H1 (cell line): ENCODE data around the gene NCAPD2. TPM values are rescaled to one million over a fixed set of nuclear protein-coding genes. Genes with fewer than 3 reads are reported as not detected.
A peak's percentile ranks its signal among the peaks of the same experiment; 100 is the strongest.

Experiments
- CTCF ChIA-PET: fragments of 300-600 bp; sonication (Branson Sonifier 250); formaldehyde crosslinking; loops from one replicate; lab custom pipeline; 2021; ENCODE audit not compliant: partially characterized antibody; lab: Charles Lee
- POLR2A ChIA-PET: fragments of 300-600 bp; sonication (Branson Sonifier 250); formaldehyde crosslinking; loops from one replicate; lab custom pipeline; 2021; ENCODE audit warnings: inconsistent platforms; ENCODE audit not compliant: partially characterized antibody; lab: Charles Lee
- DNase-seq, 2 experiments: peaks; one replicate each; pipeline versions ENCODE4 v3.0.0 to v3.0.0-alpha.2; 2010 to 2022; ENCODE audit warnings: low spot score in 2 of 2, low read depth in 1 of 2, mixed read lengths in 1 of 2
- FAIRE-seq: peaks from 2 replicates; lab custom pipeline; 2011; peaks lifted over from hg19 to GRCh38; lab: Jason Lieb, UNC
- H2AFZ ChIP-seq: 2 replicates; pipeline ENCODE4 v1.8.1; 2012; ENCODE audit warnings: low read length, inconsistent platforms
- H2AK5ac ChIP-seq: 2 replicates; pipeline ENCODE4 v1.6.1; 2013; ENCODE audit warnings: low read depth, low read length
- H2BK120ac ChIP-seq: replicated peaks from 2 replicates; pipeline ENCODE3; 2013; ENCODE audit warnings: low read depth, low read length, inconsistent platforms
- H2BK12ac ChIP-seq: 2 replicates; pipeline ENCODE4 v1.6.1; 2013; ENCODE audit warnings: low read depth, low read length
- H2BK15ac ChIP-seq: 2 replicates; pipeline ENCODE4 v1.6.1; 2013; ENCODE audit warnings: low read length
- H2BK20ac ChIP-seq: 2 replicates; pipeline ENCODE4 v1.6.1; 2013; ENCODE audit warnings: low read length
- H2BK5ac ChIP-seq: 2 replicates; pipeline ENCODE4 v1.6.1; 2013; ENCODE audit warnings: low read depth, low read length
- H3K14ac ChIP-seq: 2 replicates; pipeline ENCODE4 v1.6.1; 2013; ENCODE audit warnings: inconsistent platforms; ENCODE audit not compliant: insufficient read length
- H3K18ac ChIP-seq: 2 replicates; pipeline ENCODE4 v1.6.1; 2013; ENCODE audit warnings: low read length; ENCODE audit errors: extremely low read depth
- H3K23ac ChIP-seq: 2 replicates; pipeline ENCODE4 v1.6.1; 2013; ENCODE audit warnings: inconsistent platforms; ENCODE audit not compliant: insufficient read length
- H3K23me2 ChIP-seq: 2 replicates; pipeline ENCODE4 v1.6.1; 2013; ENCODE audit warnings: low read depth, low read length
- H3K27ac ChIP-seq: 2 replicates; pipeline ENCODE4 v1.6.1; 2011; ENCODE audit warnings: low read depth, low read length, inconsistent platforms
- H3K27me3 ChIP-seq, 4 experiments: replicated peaks in 1 of 4; 1 replicate in 1 of 4; 2 replicates in 3 of 4; pipeline versions ENCODE4 v1.6.1 to v1.8.1; 2011 to 2013; ENCODE audit warnings: low read length in 3 of 4, mild to moderate bottlenecking in 3 of 4, inconsistent platforms in 2 of 4, mixed read lengths in 2 of 4, moderate library complexity in 1 of 4; ENCODE audit not compliant: control insufficient read depth in 3 of 4, insufficient read depth in 3 of 4; ENCODE audit errors: extremely low read depth in 1 of 4
- H3K36me3 ChIP-seq, 4 experiments: 2 replicates each; pipeline versions ENCODE4 v1.6.1 to v1.8.1; 2011 to 2013; ENCODE audit warnings: mild to moderate bottlenecking in 4 of 4, low read length in 3 of 4, moderate library complexity in 2 of 4, control low read depth in 1 of 4, inconsistent platforms in 1 of 4; ENCODE audit not compliant: insufficient read depth in 4 of 4, control insufficient read depth in 2 of 4
- H3K4ac ChIP-seq: replicated peaks from 2 replicates; pipeline ENCODE3; 2013; ENCODE audit warnings: low read length, low read depth, mixed read lengths, inconsistent platforms; ENCODE audit not compliant: insufficient read length
- H3K4me1 ChIP-seq, 4 experiments: replicated peaks in 1 of 4; 1 replicate in 1 of 4; 2 replicates in 3 of 4; pipeline versions ENCODE4 v1.6.1 to v1.8.1; 2011 to 2013; ENCODE audit warnings: low read length in 3 of 4, inconsistent platforms in 2 of 4, mixed read lengths in 1 of 4; ENCODE audit not compliant: insufficient read depth in 4 of 4, control insufficient read depth in 3 of 4
- H3K4me2 ChIP-seq, 2 experiments: 2 replicates each; pipeline versions ENCODE4 v1.6.1 to v1.8.1; 2011 to 2013; ENCODE audit warnings: low read depth in 2 of 2, low read length in 2 of 2, control low read depth in 1 of 2, inconsistent platforms in 1 of 2, mild to moderate bottlenecking in 1 of 2; ENCODE audit not compliant: insufficient read depth in 1 of 2
- H3K4me3 ChIP-seq, 4 experiments: fragments of 200-600, 300-600 bp in 1 of 4; sonication (generic), shearing (Covaris generic), sonication (Bioruptor Twin) in 1 of 4; 2 replicates each; pipeline versions ENCODE4 v1.5.1 to v1.8.1; 2011 to 2016; ENCODE audit warnings: low read length in 4 of 4, low read depth in 3 of 4, control low read depth in 2 of 4, inconsistent platforms in 2 of 4, mild to moderate bottlenecking in 2 of 4, mixed read lengths in 1 of 4, moderate library complexity in 1 of 4; ENCODE audit not compliant: insufficient read depth in 2 of 4; ENCODE audit errors: extremely low read depth in 1 of 4
- H3K56ac ChIP-seq: replicated peaks from 2 replicates; pipeline ENCODE3; 2013; ENCODE audit warnings: low read depth, mild to moderate bottlenecking, mixed read lengths, low read length, inconsistent platforms; ENCODE audit not compliant: insufficient read length
- H3K79me1 ChIP-seq: 2 replicates; pipeline ENCODE4 v1.6.1; 2013; ENCODE audit warnings: low read depth, low read length, control low read depth
- H3K79me2 ChIP-seq, 2 experiments: 2 replicates each; pipeline versions ENCODE4 v1.6.1 to v1.8.1; 2012 to 2013; ENCODE audit warnings: low read length in 2 of 2, mild to moderate bottlenecking in 2 of 2, inconsistent platforms in 1 of 2; ENCODE audit not compliant: insufficient read depth in 2 of 2, control insufficient read depth in 1 of 2
- H3K9ac ChIP-seq, 4 experiments: replicated peaks in 1 of 4; 1 replicate in 1 of 4; 2 replicates in 3 of 4; pipeline versions ENCODE4 v1.6.1 to v1.8.1; 2011 to 2013; ENCODE audit warnings: low read depth in 3 of 4, low read length in 3 of 4, control low read depth in 2 of 4, mild to moderate bottlenecking in 2 of 4, moderate library complexity in 2 of 4, inconsistent platforms in 1 of 4; ENCODE audit errors: extremely low read depth in 1 of 4
- H3K9me3 ChIP-seq, 2 experiments: 2 replicates each; pipeline versions ENCODE4 v1.6.1 to v1.8.1; 2012 to 2013; ENCODE audit warnings: mild to moderate bottlenecking in 2 of 2, moderate library complexity in 2 of 2, control low read depth in 1 of 2, inconsistent platforms in 1 of 2, low read depth in 1 of 2, low read length in 1 of 2, mixed read lengths in 1 of 2; ENCODE audit not compliant: insufficient read depth in 2 of 2
- H4K20me1 ChIP-seq, 2 experiments: replicated peaks in 1 of 2; 2 replicates each; pipeline versions ENCODE3 to v1.8.1; 2011 to 2013; ENCODE audit warnings: inconsistent platforms in 2 of 2, low read length in 2 of 2, mild to moderate bottlenecking in 1 of 2; ENCODE audit not compliant: insufficient read depth in 2 of 2, control insufficient read depth in 1 of 2
- H4K5ac ChIP-seq: 2 replicates; pipeline ENCODE4 v1.6.1; 2013; ENCODE audit warnings: low read length, low read depth, mixed read lengths, inconsistent platforms; ENCODE audit not compliant: insufficient read length
- H4K8ac ChIP-seq: 2 replicates; pipeline ENCODE4 v1.8.0; 2013; ENCODE audit warnings: mild to moderate bottlenecking, moderate library complexity, low read length, inconsistent platforms; ENCODE audit not compliant: insufficient read depth; ENCODE audit errors: extremely low read depth
- H4K91ac ChIP-seq: replicated peaks from 2 replicates; pipeline ENCODE3; 2013; ENCODE audit warnings: low read length, mixed read lengths, inconsistent platforms; ENCODE audit not compliant: insufficient read length
- RBBP5 ChIP-seq: IDR thresholded peaks from 2 replicates; pipeline ENCODE4 v1.7.1; 2012; ENCODE audit warnings: low read depth, mild to moderate bottlenecking, inconsistent platforms, low read length, moderate library complexity, borderline replicate concordance
- RFX5 ChIP-seq: IDR thresholded peaks from 2 replicates; pipeline ENCODE4 v1.6.1; 2011; ENCODE audit warnings: low read depth, low read length, improper control_type of control experiment, borderline replicate concordance
- SAP30 ChIP-seq: fragments of 300-600 bp; sonication (generic); IDR thresholded peaks from 2 replicates; pipeline ENCODE4 v1.7.1; 2012; ENCODE audit warnings: low read length, moderate library complexity, mild to moderate bottlenecking, inconsistent platforms; ENCODE audit not compliant: insufficient read depth, insufficient replicate concordance
- WGBS, 2 experiments: shearing (Covaris generic) in 1 of 2; methylation state at CpG; one replicate each; pipeline versions ENCODE4 v1.1.6 to v1.1.7; 2013 to 2015; ENCODE audit warnings: low lambda C conversion rate in 2 of 2, mixed read lengths in 2 of 2, inconsistent platforms in 1 of 2, low coverage in 1 of 2, missing lambda C conversion rate in 1 of 2; ENCODE audit not compliant: insufficient replicate concordance in 2 of 2, insufficient coverage in 1 of 2, insufficient read length in 1 of 2; ENCODE audit errors: extremely low coverage in 1 of 2, missing lambda C conversion rate in 1 of 2; 5-methylcytosine and 5-hydroxymethylcytosine counted together
- polyA plus RNA-seq, 7 experiments: library from polyadenylated mRNA; depleted of rRNA in 3 of 7; stranded (reverse) in 5 of 7; unstranded in 2 of 7; fragments of >200 nt in 5 of 7; fragments of 200-250 nt in 2 of 7; gene quantifications; 1 replicate in 5 of 7; 2 replicates in 1 of 7; 4 replicates in 1 of 7; pipeline versions ENCODE4 v1.2.1 to v1.2.3, GENCODE V29; 2011 to 2013; ENCODE audit warnings: missing spikeins in 2 of 7, mixed read lengths in 2 of 7
- total RNA-seq: library from RNA; stranded (reverse); fragmentation: NEBNext Ultra II Directional; extraction: Animal tissue kit (Norgen Biotek cat#: 25700); gene quantifications from 2 replicates; pipeline ENCODE4 v1.2.1, GENCODE V29; 2021

The NCAPD2 gene
- total and polyA plus RNA-seq, 2 of the 8 experiments (the other 6 are each of a cell fraction or from before 2014, with no cell fraction given) = 55.8 to 132 TPM

- CTCF ChIA-PET = interaction anchor here (3.4 to 24.9 kb wide), 2 partner anchors 24 to 38 kb away, joined by 17 to 462 read pairs; partner anchors contain the start of genes IFFO1 and NOP2
- FAIRE-seq (no peak), DNase-seq (no peak)
- Histone ChIP-seq H3K23me2 (peaks cover 16% of the 10 kb centered on the region), H4K5ac (peak overlapping the region; percentile 89), H3K4me2 (peak overlapping the region; percentile 90 to 91), H2AFZ (no peak overlapping the region), H2BK20ac (0 out of 2 replicates have a peak overlapping the region, but pooled peaks have one; percentile 72), H2BK12ac (peak overlapping the region; percentile 60), H4K91ac (peak overlapping the region; percentile 93), H3K23ac (no peak overlapping the region), H3K4me3 (peak overlapping the region; percentile 83 to 98 (median 90)), H2BK120ac (peak overlapping the region; percentile 44), H3K27me3 (no peaks in the 10 kb centered on the region), H3K4ac (peak overlapping the region; percentile 3), H2AK5ac (peak overlapping the region; percentile 59; the same call in 1 of the 2 replicates), H4K8ac (peak overlapping the region; percentile 99; the same call in 1 of the 2 replicates), H2BK5ac (peak overlapping the region; percentile 100), H3K56ac (peak overlapping the region; percentile 83), H3K27ac (peak overlapping the region; percentile 98), H3K4me1 (peaks cover 0 to 19% (median 16%) of the 10 kb centered on the region in 4 experiments; a peak in 6 of 7 replicates), H3K79me1 (no peaks in the 10 kb centered on the region; the same call in 1 of the 2 replicates), H3K9me3 (no peaks in the 10 kb centered on the region), H3K14ac (no peak overlapping the region), H3K79me2 (peaks cover 3 to 28% of the 10 kb centered on the region in 2 experiments; a peak in 3 of 4 replicates), H3K9ac (peak overlapping the region; percentile 68 to 99 (median 98)), H4K20me1 (peaks cover 5 to 15% of the 10 kb centered on the region in 2 experiments), H3K36me3 (peaks cover 45 to 65% (median 53%) of the 10 kb centered on the region in 4 experiments), H3K18ac (peak overlapping the region; percentile 88), H2BK15ac (no peak overlapping the region)
- WGBS, 2 experiments = 7% methylated on average over 8 of the region's 9 CpGs; no CpG with 5 or more reads in 1 of the 2 experiments
- no peak for TF ChIP-seq RFX5
- TF ChIP-seq RBBP5 = peak; percentile 15; the same call in 1 of the 2 replicates
- peak; percentile 78 for TF ChIP-seq SAP30
- POLR2A ChIA-PET = interaction anchor here (0.5 to 14.8 kb wide), 74 partner anchors 5 to 411 kb away, joined by 3 to 665 read pairs (median 6); partner anchors contain the start of genes C12orf57, CDCA3, CHD4 and GAPDH
These were observed 39.7 kb downstream of the NCAPD2 start for GRCh38 chr12:6533653-6533922.
